GM19395 (cell line): ENCODE measurements around the gene GKN1.

Source experiments
- ATAC-seq: cut with Tn5 transposase; IDR thresholded peaks from one replicate; pipeline ENCODE4 v1.9.1; 2021; ENCODE audit warnings: mild to moderate bottlenecking, moderate library complexity; ENCODE audit not compliant: unreplicated experiment

The GKN1 gene

DNA sequence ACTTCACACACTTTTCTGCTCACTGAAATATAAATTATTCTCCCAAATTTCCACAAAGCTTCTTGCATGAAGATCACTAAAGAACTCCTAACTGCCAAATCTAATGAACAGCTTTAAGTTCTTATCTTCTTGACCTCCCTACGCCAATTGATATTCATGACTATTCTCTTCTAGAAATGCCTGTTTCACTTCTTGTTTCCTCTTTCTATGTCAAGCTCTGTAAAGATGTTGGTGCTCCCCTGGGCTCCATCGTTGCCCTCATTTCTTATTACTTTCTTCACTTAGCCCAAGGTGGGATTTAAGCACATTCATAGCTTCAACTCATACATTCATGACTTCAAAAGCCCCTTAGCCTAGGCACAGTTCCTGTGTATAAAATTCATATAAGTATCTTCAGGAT, 29.3 kb downstream of the GKN1 start:
- ATAC-seq: no peak

DNA sequence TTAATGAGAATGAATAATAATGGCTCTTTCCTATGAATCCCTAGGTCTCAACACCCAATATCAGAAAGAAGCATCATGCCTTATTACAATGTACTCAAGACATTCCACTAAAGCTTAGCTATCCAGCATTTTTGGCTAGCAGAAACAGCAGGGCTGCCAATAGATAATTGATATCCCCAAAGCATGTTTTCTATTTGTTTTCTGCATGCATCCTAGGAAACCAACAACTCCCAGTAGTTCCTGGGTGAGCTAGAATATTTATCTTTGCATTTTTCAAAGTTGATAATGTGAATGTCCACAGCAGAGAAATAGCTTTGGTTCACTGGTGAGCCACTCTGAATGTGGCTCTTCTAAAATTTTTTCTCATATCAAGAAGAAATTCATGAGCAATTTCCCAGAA, 32.7 kb downstream of the GKN1 start:
- no peak for ATAC-seq

DNA sequence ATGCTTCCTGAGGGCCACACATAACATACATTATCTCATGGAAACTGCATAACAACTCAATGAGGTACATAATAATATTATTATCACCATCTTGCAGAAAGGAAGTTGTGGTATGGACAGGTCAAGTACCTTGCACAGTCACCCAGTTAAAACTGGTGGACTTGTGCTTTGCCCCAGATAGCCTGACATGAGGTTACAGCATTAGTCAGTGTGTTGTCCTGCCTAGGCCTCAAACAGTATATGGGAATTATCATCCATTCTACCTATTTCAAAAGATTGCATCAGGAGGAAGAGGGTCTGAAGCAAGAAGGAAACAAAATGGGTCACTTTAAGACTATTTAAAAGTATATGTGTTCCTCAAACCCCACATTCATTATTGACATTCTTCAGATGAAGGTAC, 33.2 kb downstream of the GKN1 start:
- ATAC-seq: no peak

DNA sequence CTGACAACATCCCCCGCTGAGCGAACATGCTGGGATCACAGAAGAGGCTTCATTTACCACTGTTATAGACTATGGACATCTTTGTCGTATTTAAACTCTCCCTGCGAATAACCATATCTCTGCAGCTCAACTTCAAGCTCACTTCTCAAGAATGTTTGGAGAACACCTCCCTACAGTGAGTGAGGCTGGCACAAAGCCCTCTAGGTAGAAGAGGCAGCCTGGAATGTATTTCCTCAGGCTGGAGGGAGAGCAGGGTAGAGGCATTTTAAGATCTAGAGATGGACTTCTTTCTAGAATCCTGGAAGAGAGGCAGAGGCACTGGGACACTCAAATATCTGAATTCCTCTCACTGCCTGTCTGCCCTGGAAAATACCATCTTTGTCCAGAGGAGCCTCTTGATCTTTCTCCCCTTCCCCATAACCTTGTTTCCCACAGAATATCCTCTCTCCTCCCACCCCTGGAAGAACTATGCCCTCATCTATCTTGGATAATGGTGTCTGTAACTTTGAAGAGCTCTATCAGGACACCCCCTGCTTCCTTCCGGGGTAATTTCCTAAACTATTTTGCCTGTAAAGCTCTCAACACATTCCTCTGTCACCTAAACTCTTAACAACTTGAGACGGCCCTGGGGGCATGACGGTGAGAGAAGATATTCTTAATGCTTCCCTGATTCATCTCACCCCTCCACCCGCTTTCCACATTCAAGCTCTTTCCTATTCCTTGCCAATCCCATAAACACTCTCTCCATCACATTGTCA, 36.2 kb downstream of the GKN1 start:
- no peak for ATAC-seq

DNA sequence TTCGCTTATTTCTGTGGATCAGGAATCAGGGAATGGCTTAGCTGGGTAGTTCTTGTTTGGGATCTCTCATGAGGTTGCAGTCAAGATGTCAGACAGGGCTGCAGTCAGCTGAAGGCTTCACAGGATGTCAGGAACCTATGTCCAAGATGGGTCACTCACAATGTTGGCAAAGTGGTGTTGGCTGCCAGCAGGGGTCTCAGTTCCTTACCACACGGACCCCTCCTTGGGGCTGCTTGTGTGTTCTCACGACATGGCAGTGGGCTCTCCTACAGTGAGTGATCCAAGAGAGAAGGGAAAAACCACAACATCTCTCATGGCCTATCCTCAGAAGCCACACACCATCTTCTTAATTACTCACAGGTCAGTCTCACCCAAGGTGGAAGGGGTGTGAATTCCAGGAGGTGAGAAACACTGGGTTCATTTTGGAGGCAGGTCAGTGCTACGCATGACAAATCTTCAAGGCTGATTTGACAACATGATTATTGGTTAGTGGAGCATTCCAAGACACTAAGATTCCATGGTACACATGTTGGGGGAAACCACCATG, 37.2 kb downstream of the GKN1 start:
- ATAC-seq: no peak

DNA sequence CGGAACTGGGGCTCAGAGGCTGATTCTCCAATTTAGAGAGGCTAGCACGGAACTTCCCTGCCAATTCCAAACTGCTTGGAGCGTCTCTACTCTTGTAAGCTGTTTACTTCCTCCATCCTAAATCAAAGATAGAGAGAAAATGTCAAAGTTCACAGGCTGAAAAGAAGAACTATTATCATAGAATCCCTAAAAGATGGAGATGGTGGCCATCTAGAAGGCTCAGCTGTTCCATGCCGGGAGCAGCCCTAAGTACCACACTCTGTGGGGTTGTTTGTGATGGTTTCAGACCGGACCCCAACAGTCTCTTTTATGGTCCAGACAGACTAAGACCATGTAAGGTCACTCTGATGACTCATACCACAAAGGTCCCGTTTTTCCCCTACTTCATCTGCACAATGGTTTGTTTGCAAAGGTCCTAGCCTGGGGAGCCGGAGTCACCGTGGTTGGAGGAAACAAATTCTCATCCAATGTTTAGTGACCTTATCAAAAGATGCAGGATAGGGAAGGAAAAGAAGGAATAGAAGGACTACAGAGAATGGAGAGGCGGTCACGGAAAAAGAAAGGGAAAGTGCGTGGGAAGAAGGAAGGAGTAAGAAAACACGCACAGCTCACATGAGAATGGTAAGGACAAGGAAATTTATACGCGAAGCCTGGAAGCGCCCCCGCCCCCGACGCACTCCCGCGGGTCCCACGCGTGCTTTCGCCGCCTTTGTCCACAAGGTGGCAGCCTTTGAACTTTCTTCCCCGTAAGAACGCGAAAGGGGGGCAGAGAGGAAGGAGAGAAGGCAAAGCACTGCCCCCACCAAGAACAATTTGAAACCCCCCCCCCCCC, 38.1 kb downstream of the GKN1 start:
- no peak for ATAC-seq

DNA sequence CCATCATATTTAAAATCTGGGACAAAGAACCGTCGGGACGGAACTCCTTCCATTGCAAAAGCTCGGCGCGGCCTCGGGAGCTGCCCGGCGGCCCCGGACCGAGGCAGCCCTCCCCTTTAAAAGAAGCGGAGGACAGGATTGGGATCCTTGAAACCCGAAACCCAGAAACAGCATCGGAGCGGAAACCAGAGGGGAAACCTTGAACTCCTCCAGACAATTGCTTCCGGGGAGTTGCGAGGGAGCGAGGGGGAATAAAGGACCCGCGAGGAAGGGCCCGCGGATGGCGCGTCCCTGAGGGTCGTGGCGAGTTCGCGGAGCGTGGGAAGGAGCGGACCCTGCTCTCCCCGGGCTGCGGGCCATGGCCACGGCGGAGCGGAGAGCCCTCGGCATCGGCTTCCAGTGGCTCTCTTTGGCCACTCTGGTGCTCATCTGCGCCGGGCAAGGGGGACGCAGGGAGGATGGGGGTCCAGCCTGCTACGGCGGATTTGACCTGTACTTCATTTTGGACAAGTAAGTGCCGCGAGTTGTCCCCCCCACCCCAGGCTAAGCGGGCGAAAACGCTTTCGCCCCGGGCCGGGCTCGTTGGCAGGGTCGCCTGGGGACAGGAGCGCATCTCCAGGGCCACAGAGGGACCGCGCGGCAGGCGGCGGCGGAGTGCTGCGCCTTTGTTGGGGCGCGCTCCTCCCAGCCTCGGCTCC, 38.9 kb downstream of the GKN1 start, which contains the start of gene ANTXR1:
TSS of gene ANTXR1 (plus strand) at position 38 of the 698 bp plus-strand sequence. CDS start at position 359, 321 bp downstream.
- ATAC-seq: no peak

DNA sequence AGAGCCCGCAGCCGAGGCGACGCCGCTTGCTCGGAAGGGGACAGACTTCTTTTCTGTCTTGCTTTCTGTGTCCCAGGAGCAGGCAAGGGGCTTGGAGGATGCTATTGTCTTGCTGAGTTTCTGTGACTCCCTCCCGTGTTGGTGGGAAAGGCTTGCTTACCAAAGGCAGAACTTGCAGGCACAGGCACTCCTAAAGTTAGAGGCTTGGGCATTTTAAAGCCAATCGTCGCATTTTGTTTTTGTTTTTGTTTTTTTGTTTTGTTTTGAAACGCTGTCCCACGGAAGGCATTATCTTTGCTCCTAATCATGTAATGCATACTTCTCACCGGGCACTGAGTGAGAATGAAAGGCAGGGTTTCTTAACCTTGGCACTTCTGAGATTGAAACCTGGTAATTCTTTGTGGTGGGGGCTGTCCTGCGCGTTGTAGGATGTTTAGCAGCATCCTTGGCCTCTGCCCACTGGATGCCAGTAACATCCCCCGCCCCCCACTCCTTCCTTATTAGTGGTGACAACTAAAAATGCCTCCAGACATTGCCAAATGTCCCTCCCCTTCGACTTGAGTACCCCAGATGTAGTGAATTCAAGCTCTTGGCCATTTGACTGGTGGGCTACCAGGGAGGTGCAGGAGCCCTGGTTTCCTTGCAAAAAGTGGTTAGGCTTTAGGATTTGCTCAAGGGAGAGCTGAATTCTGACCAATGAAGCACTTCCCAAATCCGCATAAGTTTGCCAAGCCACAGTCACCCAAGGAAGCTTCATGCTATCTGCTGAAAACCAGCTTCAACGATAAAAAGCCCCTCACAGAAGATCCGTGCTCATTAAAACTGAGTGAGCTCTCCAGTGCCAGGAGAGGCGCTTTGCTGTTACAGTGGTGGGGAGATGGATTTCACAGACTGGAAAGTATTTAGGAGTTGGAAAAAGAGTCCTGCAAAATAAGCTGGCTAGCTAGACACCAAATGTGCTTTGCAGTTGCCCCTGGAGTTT, 39.7 kb downstream of the GKN1 start:
- no peak for ATAC-seq

DNA sequence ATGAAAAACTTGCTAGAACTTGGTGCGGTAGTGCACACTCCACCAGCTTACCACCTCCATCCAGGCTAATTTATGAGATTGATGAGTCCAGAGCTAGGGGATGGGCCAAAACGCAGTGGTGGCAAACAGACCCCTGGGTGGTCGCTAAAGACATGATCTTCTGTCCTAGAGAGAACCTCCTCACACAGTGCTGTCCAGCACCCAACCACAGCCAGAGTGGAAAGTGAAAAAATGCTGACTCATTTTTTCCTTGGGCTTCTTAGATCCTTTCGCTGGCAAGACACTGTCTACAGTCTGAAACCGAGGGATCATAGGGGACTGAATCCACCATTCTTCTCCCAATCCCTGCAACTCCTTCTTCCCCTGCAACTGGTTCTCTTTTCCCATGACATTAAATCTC, 42.6 kb downstream of the GKN1 start:
- ATAC-seq: no peak

DNA sequence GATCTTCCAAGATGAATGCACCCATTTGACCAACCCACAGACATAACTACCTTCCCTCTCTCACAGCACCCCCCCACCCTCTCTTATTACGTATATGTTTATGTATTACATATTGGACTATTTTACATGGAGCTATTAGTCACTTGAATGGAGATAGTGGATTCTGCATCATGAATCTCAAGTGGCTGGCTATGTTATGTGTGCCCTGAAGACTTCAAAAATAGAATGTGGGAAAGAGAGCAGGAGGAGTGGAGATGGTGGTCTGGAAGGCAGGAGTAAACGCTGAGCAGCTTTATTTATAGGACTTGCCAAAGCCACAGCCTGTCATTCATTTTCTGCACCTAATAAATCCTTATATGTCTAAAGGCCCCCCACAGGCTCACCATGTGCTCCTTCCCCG, 43.4 kb downstream of the GKN1 start:
- no peak for ATAC-seq

DNA sequence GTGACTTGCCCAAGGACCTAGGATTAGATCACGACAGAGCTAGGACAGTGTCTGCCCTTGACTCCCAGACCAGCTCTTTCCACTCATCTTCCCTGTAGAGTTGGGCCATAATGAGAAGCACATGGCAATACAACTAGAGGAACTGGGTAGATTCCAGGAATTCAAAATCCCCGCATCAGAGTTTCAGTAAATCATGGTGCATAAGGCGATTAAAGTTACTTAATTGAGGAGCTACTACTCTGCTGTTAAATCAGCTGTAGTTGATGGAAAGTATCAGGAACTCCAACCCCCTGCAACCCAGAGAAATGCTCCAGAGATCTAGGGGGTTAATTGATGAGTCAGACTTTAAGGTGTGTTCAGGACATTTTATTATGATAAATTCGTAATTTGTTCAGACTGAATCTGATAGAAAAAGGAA, 44.3 kb downstream of the GKN1 start:
- no peak for ATAC-seq

DNA sequence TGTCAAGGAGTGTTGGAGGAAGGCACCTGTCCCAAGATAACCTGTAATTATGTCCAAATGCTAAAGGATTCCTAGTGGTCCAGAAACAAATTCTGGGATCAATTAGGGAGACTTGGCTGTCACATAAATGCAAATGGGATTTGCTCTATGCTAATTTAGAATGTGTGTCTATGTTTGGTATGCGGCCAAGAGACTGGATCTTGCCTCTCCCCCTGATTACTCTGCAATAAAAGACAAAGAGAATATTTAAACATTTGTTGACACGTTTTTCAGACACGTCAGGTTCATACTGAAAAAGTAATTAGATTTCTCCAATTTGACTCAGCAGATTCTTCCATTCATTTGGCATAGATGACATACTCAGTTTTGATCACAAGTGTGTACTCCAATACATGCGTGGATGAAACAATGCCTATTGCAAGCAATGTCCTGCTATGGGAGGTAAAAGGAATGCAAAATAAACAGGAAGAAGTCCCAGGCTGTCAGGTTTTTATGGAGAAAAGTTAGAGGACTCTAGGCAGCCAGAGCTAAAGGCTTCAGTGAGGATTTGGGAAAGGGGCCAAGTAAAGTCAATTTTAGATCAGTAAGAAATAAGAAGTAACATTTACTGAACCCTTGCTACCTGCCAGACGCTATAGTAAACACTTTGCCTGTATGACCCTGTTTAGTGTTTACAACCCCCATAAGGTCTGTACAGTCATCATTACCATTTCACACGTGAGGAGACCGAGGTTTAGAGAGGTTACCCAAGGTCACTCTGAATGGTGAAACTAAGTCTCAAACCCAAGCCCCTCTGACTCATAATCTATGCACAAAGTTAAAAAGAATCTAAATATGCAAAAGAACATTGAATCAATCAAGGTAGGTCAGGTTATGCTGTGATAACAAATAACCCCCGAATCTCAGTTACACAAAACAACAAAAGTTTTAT, 46.3 kb downstream of the GKN1 start:
- ATAC-seq: no peak

DNA sequence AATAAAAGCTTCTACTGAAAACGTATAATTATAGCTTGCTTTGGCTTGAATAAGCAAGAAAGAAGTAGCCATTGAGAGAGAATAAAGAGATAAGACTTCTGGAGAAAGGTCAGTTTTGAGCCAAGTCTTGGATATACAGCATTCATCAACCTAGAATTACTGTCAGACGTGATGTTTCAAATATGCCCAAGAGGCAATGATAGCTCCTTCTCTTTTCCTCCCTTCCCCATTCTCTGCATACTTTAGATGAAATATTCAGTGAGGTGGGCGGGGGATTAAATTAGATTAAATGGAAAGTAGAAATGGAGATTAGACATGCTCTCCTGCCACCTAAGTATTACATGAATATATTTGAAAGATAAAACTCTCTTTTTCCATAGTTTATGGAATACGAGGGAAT, 47.3 kb downstream of the GKN1 start:
- no peak for ATAC-seq

DNA sequence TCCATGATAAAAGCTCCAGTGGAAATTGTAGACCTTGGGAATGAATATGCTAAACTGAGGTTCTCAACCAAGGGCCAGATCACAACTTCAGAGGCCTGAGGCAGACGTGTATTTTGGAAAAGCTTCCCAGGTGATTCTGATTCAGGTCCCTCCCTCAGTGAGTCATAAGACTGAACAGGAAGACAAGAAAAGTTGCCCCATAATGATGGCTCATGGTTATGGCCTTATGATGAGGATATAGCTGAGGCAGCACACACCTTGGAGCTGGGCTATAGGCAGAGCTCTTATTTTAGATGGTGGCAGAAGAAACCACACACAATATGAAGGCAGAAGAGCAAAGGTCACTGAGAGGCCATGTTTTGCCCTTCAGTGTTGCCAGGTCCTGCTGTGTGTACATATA, 48.1 kb downstream of the GKN1 start:
- ATAC-seq: no peak

DNA sequence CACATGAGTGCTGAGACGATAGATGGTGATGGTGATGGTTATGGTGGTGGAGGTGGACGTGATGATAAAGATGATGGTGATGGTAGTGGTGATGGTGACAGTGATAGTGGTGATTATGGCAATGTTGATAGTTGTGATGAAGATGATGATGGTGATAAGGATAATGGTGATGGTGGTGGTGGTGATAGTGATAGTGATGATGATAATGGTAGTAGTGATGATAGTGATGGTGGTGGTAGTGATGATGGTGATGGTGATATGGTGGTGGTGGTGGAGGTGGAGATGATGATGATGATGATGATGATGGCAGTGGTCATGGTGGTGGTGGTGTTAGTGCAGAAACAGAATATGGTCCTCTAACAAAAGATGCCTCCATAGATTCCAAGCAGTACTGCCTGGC, 48.8 kb downstream of the GKN1 start:
- ATAC-seq: no peak

DNA sequence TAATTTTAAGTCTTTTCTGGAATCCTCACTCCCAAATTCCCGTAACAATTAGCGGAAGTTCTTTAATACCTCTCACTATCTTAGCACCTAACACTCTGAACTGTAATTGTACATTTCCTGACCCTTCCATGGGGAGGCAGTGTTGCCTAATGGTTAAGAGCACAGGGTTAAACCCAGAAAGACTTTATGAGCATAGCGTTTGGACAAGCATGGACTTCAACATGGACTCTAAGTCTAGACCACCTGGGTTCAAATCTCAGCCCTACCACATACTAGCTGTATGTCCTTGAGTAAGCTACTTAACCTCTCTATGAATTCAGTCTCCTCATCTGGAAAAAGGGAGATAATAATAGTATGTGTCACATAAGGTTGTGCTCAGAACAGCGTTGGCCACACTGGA, 51.6 kb downstream of the GKN1 start:
- ATAC-seq: peak; percentile 70

DNA sequence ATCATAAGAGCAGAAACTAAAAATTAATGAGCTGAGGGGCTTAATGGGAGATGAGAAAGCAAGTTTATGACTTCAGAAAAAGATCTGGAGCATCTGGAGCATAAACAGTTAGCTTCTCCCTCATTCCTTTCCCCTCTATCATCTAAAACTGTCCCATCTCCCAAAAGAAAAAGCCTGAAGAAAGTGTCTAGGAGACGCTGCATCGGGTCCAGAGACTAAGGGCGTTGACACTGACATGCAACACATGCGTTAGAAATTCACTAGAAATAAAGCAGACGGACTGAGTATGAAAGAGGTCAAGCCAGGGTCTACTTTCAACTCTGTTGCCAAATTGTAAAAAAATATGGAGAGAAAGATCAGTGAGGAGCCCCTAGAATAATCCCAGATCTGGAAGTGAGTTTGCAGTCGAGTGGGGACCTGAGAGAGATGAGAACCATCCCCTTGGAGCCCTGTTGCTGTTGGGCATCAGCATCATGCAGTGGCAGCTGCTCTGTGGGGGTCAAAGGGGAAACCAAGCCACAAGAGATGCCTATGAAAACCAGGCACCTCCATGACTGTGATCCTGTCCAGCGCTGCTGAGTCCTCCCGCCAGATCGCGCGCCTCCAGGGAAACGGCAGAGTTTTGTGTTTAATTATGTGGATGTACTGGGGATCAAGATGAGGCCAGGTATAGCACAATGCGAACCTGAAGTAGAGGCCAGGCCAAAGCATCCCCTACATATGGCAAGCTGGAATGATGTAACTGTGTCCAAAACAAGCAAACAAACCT, 52.4 kb downstream of the GKN1 start:
- ATAC-seq: no peak
